ENCODE results near the gene COMMD2.

DNA sequence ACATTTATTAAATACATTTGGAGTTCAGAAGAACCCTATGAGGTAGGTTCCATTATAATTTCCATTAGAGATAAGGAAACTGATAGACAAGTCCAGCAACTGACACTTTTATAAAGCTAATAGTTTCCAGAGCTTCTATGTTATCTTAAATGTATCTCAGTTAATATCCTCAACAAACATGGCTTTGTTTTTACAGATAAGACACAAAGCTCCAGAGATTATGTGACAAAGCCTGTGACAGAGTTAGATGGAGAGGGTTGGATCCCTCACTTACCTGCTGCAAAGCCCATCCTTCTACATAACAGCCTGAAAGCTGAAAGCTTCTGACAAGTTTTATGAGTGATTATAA is 473 bp upstream of the COMMD2 start:
- no peak for TF ChIP-seq POLR2A (IDR thresholded peaks at IDR 0.05)
- TF ChIP-seq, protein P1, sequence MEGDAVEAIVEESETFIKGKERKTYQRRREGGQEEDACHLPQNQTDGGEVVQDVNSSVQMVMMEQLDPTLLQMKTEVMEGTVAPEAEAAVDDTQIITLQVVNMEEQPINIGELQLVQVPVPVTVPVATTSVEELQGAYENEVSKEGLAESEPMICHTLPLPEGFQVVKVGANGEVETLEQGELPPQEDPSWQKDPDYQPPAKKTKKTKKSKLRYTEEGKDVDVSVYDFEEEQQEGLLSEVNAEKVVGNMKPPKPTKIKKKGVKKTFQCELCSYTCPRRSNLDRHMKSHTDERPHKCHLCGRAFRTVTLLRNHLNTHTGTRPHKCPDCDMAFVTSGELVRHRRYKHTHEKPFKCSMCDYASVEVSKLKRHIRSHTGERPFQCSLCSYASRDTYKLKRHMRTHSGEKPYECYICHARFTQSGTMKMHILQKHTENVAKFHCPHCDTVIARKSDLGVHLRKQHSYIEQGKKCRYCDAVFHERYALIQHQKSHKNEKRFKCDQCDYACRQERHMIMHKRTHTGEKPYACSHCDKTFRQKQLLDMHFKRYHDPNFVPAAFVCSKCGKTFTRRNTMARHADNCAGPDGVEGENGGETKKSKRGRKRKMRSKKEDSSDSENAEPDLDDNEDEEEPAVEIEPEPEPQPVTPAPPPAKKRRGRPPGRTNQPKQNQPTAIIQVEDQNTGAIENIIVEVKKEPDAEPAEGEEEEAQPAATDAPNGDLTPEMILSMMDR (IDR thresholded peaks at IDR 0.05): no peak
